Measurements from ENCODE around the gene GRB10. TPM values are rescaled to one million over a fixed set of nuclear protein-coding genes. Genes with fewer than 3 reads are reported as not detected.

Gene GRB10
- polyA plus RNA-seq, 3 donors = 1.3 to 3.1 (median 1.5) TPM

- H3K36me3 ChIP-seq (replicated peaks in 1 of 2; ENCODE audit: control insufficient read depth in 1 of 2, insufficient read depth in 2 of 2, low read length in 2 of 2) = no peaks in the 10 kb centered on the region
- no peaks in the 10 kb centered on the region for H3K9me3 ChIP-seq (replicated peaks in 1 of 2; ENCODE audit: control insufficient read depth in 1 of 2, insufficient read depth in 1 of 2, low read length in 2 of 2)
- no peaks in the 10 kb centered on the region for H3K36me3 Mint-ChIP-seq
- H3K27me3 Mint-ChIP-seq (ENCODE audit: low read depth in 3 of 3) = peaks cover 0 to 5% (median 2%) of the 10 kb centered on the region in 3 donors
- H3K4me2 ChIP-seq (replicated peaks; ENCODE audit: extremely low read depth, low read length, poor library complexity, severe bottlenecking) = no peak overlapping the region
- H3K4me3 Mint-ChIP-seq = no peak overlapping the region
- H3K27me3 ChIP-seq (ENCODE audit: control insufficient read depth in 2 of 2, insufficient read depth in 2 of 2, low read length in 2 of 2) = no peaks in the 10 kb centered on the region
- H3K9ac ChIP-seq (ENCODE audit: insufficient read depth, low read length, poor library complexity, severe bottlenecking) = no peak overlapping the region
- WGBS (ENCODE audit: insufficient coverage) = 96% methylated on average over 9 of the region's 14 CpGs
- no peak for TF ChIP-seq CTCF (IDR thresholded peaks at IDR 0.05)
- H3K79me2 ChIP-seq (ENCODE audit: insufficient read depth, low read length) = no peaks in the 10 kb centered on the region
- no peak overlapping the region for H2AFZ ChIP-seq (ENCODE audit: insufficient read depth, low read depth, low read length, poor library complexity, severe bottlenecking)
- no peaks in the 10 kb centered on the region for H4K20me1 ChIP-seq (ENCODE audit: insufficient read depth, low read length)
- H3K4me3 ChIP-seq (replicated peaks in 1 of 3; ENCODE audit: low read depth in 2 of 3, low read length in 3 of 3) = no peak overlapping the region
- no peak overlapping the region for H3K27ac ChIP-seq (ENCODE audit: low read depth in 1 of 2, low read length in 2 of 2)
- H3K4me1 ChIP-seq (ENCODE audit: control insufficient read depth in 1 of 2, insufficient read depth in 2 of 2, low read length in 2 of 2) = no peaks in the 10 kb centered on the region
- H3K4me1 Mint-ChIP-seq = peaks cover 2% of the 10 kb centered on the region
- H3K27ac Mint-ChIP-seq = no peak overlapping the region
- H3K9me3 Mint-ChIP-seq = peaks cover 0 to 6% (median 0%) of the 10 kb centered on the region in 7 donors
- no peak for DNase-seq
- intact Hi-C loops (cut with micrococcal nuclease) = no loop called here
Observed at GRCh38 chr7:50808282-50808888, 25.7 kb upstream of the GRB10 start.

- no peak overlapping the region for H3K27ac ChIP-seq (ENCODE audit: low read depth in 1 of 2, low read length in 2 of 2)
- no peak for DNase-seq
- no peaks in the 10 kb centered on the region for H3K9me3 ChIP-seq (replicated peaks in 1 of 2; ENCODE audit: control insufficient read depth in 1 of 2, insufficient read depth in 1 of 2, low read length in 2 of 2)
- Mint-ChIP-seq H3K9me3 (peaks cover 0 to 7% (median 0%) of the 10 kb centered on the region in 7 donors), H3K4me1 (peaks cover 2% of the 10 kb centered on the region), H3K4me3 (no peak overlapping the region), H3K27ac (no peak overlapping the region), H3K36me3 (no peaks in the 10 kb centered on the region), H3K27me3 (ENCODE audit: low read depth in 3 of 3) (peaks cover 2 to 5% (median 5%) of the 10 kb centered on the region in 3 donors)
- no peaks in the 10 kb centered on the region for H4K20me1 ChIP-seq (ENCODE audit: insufficient read depth, low read length)
- intact Hi-C loops (cut with micrococcal nuclease) = no loop called here
- WGBS (ENCODE audit: insufficient coverage) = 96% methylated on average over 8 of the region's 14 CpGs
- no peaks in the 10 kb centered on the region for H3K79me2 ChIP-seq (ENCODE audit: insufficient read depth, low read length)
- no peak overlapping the region for H3K4me2 ChIP-seq (replicated peaks; ENCODE audit: extremely low read depth, low read length, poor library complexity, severe bottlenecking)
- H3K4me3 ChIP-seq (replicated peaks in 1 of 3; ENCODE audit: low read depth in 2 of 3, low read length in 3 of 3) = no peak overlapping the region
- no peaks in the 10 kb centered on the region for H3K27me3 ChIP-seq (ENCODE audit: control insufficient read depth in 2 of 2, insufficient read depth in 2 of 2, low read length in 2 of 2)
- no peaks in the 10 kb centered on the region for H3K4me1 ChIP-seq (ENCODE audit: control insufficient read depth in 1 of 2, insufficient read depth in 2 of 2, low read length in 2 of 2)
- no peak for TF ChIP-seq CTCF (IDR thresholded peaks at IDR 0.05)
- no peaks in the 10 kb centered on the region for H3K36me3 ChIP-seq (replicated peaks in 1 of 2; ENCODE audit: control insufficient read depth in 1 of 2, insufficient read depth in 2 of 2, low read length in 2 of 2)
- H3K9ac ChIP-seq (ENCODE audit: insufficient read depth, low read length, poor library complexity, severe bottlenecking) = no peak overlapping the region
- H2AFZ ChIP-seq (ENCODE audit: insufficient read depth, low read depth, low read length, poor library complexity, severe bottlenecking) = no peak overlapping the region
Observed at GRCh38 chr7:50807026-50807730, 24.5 kb upstream of the GRB10 start.

Data from CD14-positive monocyte (primary cell).